Transverse colon (tissue), 4 donors: ENCODE data around the gene CSH2. TPM values are rescaled to one million over a fixed set of nuclear protein-coding genes. Genes with fewer than 3 reads are reported as not detected.

Experiments
- DNase-seq: peaks from one replicate; pipeline ENCODE4 v3.0.0-alpha.2; 2019
- H3K27ac ChIP-seq, 4 donors: fragments of 200-600 bp; sonication (generic); 2 replicates each; pipeline ENCODE4 v1.5.1; 2016 to 2018; ENCODE audit warnings: inconsistent platforms in 4 of 4
- H3K27me3 ChIP-seq: fragments of 200-600 bp; sonication (generic); 2 replicates; pipeline ENCODE4 v1.5.1; 2017; ENCODE audit warnings: inconsistent platforms
- H3K36me3 ChIP-seq, 4 donors: fragments of 200-600 bp; sonication (generic); 2 replicates each; pipeline ENCODE4 v1.5.1; 2017 to 2019; ENCODE audit warnings: inconsistent platforms in 4 of 4
- H3K4me1 ChIP-seq, 4 donors: fragments of 200-600 bp; sonication (generic); 2 replicates each; pipeline ENCODE4 v1.5.1; 2017 to 2020; ENCODE audit warnings: inconsistent platforms in 4 of 4
- H3K4me3 ChIP-seq, 4 donors: fragments of 200-600 bp; sonication (generic); 1 replicate in 1 of 4; 2 replicates in 3 of 4; pipeline versions ENCODE4 v1.5.1 to v1.6.1; 2017 to 2019; ENCODE audit warnings: inconsistent platforms in 4 of 4
- H3K9me3 ChIP-seq, 2 donors: fragments of 200-600 bp; sonication (generic); 2 replicates each; pipeline ENCODE4 v1.5.1; 2017 to 2019; ENCODE audit warnings: inconsistent platforms in 2 of 2
- EP300 ChIP-seq: sonication (generic); formaldehyde crosslinking; IDR thresholded peaks from one replicate; pipeline ENCODE4 v1.6.1; 2017; ENCODE audit warnings: antibody characterized with exemption, low read depth
- POLR2A ChIP-seq: fragments of 450-650 bp; IDR thresholded peaks from one replicate; pipeline ENCODE4 v1.6.1; 2016; ENCODE audit warnings: antibody characterized with exemption, mild to moderate bottlenecking, moderate library complexity
- POLR2AphosphoS5 ChIP-seq, 3 donors: sonication (generic); formaldehyde crosslinking; IDR thresholded peaks; one replicate each; pipeline ENCODE4 v1.6.1; 2016; ENCODE audit warnings: antibody characterized with exemption in 3 of 3
- WGBS, 2 donors: methylation state at CpG; one replicate each; pipeline ENCODE4 v1.1.5; 2018; ENCODE audit warnings: low coverage in 1 of 2; 5-methylcytosine and 5-hydroxymethylcytosine counted together
- in situ Hi-C, 4 donors: fragments of 200-750 bp; cut with MboI; loops; one replicate each; pipeline versions ENCODE4 v1.15.0 to v1.15.1; 2017; ENCODE audit warnings: low sequenced_read_pairs in 3 of 4, low pct_ligation_motif_present in 1 of 4, low pct_unique_long_range_greater_than_20kb in 1 of 4
- intact Hi-C: fragments of 100-400 bp; cut with DNase I; formaldehyde crosslinking; loops from one replicate; pipeline ENCODE4 v1.15.1; 2023; ENCODE audit warnings: low total_unique reads
- total RNA-seq, 4 donors: library from RNA; depleted of rRNA; stranded (reverse); fragments of >200 nt; gene quantifications; one replicate each; pipeline ENCODE4 v1.1.0, GENCODE V29; 2016
- TF ChIP-seq, protein P1 (sequence below), 5 experiments: fragments of 200-600 bp in 3 of 5; fragments of 450-650 bp in 2 of 5; sonication (generic) in 3 of 5; IDR thresholded peaks; 1 replicate in 2 of 5; 2 replicates in 3 of 5; pipeline ENCODE4 v1.5.1; 2016 to 2017; ENCODE audit warnings: antibody characterized with exemption in 5 of 5, inconsistent platforms in 3 of 5, mild to moderate bottlenecking in 2 of 5, moderate library complexity in 1 of 5

CSH2 gene
- total RNA-seq, 4 donors from 2014 or later: not detected

DNA sequence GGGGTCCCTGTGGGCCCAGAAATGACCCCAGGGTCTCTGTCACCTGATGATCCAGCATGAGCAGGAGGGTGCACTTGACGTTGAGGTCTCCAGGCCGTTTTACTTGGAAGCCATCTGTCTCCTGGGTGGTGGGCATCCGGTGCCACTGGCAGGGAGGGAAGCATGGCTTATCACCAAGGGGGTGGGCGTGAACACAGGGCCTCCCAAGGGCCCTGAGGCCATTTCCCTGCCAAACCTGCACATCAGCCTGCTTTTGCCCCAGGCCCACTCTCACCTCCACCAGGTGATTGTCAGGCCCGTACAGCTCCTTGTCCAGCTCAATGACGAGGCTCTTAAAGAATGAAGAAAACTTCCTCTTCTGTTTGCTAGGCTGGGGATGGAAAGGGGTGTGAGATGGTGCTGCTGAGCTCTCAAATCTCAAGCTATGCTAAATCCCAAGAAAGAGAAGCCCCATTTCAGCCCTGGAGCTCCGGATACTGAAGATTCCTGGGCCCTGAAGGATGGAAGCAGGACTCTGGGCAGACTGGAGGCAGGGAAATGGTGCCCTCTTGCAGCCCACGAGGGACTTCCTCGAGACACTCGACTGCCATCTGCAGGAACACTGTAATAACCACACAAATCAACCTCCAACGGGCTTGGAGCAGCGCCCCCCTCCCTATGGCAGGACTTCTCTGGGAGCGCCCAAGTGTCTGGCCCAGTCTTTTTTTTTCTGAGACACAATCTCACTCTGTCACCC, 38.9 kb downstream of the CSH2 start:
- Histone ChIP-seq H3K27ac (peak overlapping the region in 2 of 4 donors; percentile 1 to 28), H3K27me3 (no peaks in the 10 kb centered on the region), H3K9me3 (no peaks in the 10 kb centered on the region), H3K4me3 (no peak overlapping the region), H3K36me3 (peaks cover 0 to 57% (median 26%) of the 10 kb centered on the region in 4 donors), H3K4me1 (peaks cover 10 to 41% (median 28%) of the 10 kb centered on the region in 4 donors)
- WGBS, 2 donors: 31% methylated on average over 13 of the region's 13 CpGs; no CpG with 5 or more reads in 1 of the 2 donors
- intact Hi-C loops: no loop called here
- DNase-seq: no peak
- TF ChIP-seq, protein P1, sequence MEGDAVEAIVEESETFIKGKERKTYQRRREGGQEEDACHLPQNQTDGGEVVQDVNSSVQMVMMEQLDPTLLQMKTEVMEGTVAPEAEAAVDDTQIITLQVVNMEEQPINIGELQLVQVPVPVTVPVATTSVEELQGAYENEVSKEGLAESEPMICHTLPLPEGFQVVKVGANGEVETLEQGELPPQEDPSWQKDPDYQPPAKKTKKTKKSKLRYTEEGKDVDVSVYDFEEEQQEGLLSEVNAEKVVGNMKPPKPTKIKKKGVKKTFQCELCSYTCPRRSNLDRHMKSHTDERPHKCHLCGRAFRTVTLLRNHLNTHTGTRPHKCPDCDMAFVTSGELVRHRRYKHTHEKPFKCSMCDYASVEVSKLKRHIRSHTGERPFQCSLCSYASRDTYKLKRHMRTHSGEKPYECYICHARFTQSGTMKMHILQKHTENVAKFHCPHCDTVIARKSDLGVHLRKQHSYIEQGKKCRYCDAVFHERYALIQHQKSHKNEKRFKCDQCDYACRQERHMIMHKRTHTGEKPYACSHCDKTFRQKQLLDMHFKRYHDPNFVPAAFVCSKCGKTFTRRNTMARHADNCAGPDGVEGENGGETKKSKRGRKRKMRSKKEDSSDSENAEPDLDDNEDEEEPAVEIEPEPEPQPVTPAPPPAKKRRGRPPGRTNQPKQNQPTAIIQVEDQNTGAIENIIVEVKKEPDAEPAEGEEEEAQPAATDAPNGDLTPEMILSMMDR (IDR thresholded peaks at IDR 0.05): peak in 4 of 5 experiments; percentile 42 to 56 (median 50)
- TF ChIP-seq EP300 (no peak), POLR2A (no peak)
- in situ Hi-C loops: no loop called here

DNA sequence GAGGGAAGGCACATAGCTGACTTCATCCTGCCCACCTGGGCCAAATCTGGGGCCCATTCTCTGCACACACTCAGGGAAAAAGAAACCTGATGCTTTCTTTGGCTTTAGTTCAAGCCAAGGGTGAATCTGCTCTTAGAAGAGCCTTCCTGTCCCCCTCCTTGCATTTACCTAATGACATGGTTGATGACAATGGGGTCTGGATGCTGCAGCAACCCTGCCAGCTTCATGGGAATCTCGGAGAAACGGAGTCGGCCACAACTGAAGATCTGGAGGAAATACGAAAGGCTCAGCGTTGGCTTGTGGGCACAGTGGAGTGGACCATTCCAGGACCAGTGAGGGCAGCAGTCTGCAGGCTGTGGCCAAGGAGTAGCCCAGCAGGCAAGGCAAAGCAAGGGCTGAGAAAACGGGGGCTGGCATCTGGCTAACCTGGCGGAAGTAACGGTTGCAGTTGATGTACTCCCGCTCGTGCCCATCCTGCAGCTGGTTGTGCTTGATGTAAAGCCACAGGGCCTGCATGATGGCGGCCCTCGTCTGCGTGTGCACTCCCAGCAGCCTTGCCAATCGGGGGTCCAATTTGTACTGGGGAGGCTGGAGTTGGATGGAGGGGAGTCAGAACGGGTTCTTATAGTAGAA, 39.6 kb downstream of the CSH2 start:
- Histone ChIP-seq H3K9me3 (no peaks in the 10 kb centered on the region), H3K4me3 (no peak overlapping the region), H3K36me3 (peaks cover 0 to 62% (median 29%) of the 10 kb centered on the region in 4 donors), H3K4me1 (peaks cover 8 to 41% (median 23%) of the 10 kb centered on the region in 4 donors), H3K27ac (no peak overlapping the region), H3K27me3 (no peaks in the 10 kb centered on the region)
- in situ Hi-C loops: no loop called here
- DNase-seq: no peak
- intact Hi-C loops: no loop called here
- TF ChIP-seq POLR2A (no peak), POLR2AphosphoS5 (IDR thresholded peaks at IDR 0.05) (no peak), EP300 (no peak)
- TF ChIP-seq, protein P1 (IDR thresholded peaks at IDR 0.05): no peak
- WGBS, 2 donors: 76 to 89% methylated on average over 5 to 15 of the region's 15 CpGs

DNA sequence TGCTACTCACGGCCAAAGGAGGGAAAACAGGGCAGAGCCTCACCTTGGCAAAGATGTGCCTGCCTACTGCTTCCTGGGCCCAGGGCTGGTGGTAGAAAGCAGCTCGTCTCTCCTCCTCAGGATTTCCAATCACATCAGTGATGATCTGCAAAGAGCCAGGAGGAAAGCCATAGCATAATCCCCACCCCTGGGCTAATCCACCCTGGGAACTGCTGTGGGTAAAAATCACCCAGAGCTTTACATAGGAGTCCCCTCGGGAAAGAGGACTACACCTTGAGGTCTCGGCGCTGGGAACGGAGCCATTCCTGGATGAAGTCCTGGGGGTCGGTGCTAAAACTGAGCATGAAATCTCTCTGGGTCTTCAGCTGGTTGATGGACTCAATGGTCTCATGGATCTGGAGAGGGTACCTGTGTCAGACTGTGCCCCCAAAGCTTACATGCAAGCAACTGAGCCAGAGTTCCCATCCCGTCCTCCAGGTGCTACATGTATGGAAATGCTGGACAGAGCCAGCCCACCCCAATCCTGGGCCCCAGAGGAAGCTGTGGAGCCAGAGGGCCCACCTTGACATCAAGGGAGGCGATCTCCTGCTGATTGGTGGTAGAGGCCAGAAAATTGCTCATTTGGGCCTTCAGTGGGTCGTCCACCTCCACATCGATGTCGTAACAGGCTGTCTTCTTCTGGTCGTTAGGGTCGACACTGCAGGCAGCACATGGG, 40.3 kb downstream of the CSH2 start:
- no peak overlapping the region for H3K27ac ChIP-seq
- in situ Hi-C loops: no loop called here
- H3K4me3 ChIP-seq: no peak overlapping the region
- peaks cover 0 to 62% (median 29%) of the 10 kb centered on the region in 4 donors for H3K36me3 ChIP-seq
- DNase-seq: no peak
- intact Hi-C loops: no loop called here
- TF ChIP-seq, protein P1 (IDR thresholded peaks at IDR 0.05): no peak
- no peak for TF ChIP-seq POLR2AphosphoS5 (IDR thresholded peaks at IDR 0.05)
- TF ChIP-seq POLR2A: no peak
- TF ChIP-seq EP300: no peak
- no peaks in the 10 kb centered on the region for H3K27me3 ChIP-seq
- H3K4me1 ChIP-seq: peaks cover 13 to 41% (median 22%) of the 10 kb centered on the region in 4 donors
- WGBS, 2 donors: 84 to 88% methylated on average over 3 to 14 of the region's 14 CpGs
- H3K9me3 ChIP-seq: no peaks in the 10 kb centered on the region

DNA sequence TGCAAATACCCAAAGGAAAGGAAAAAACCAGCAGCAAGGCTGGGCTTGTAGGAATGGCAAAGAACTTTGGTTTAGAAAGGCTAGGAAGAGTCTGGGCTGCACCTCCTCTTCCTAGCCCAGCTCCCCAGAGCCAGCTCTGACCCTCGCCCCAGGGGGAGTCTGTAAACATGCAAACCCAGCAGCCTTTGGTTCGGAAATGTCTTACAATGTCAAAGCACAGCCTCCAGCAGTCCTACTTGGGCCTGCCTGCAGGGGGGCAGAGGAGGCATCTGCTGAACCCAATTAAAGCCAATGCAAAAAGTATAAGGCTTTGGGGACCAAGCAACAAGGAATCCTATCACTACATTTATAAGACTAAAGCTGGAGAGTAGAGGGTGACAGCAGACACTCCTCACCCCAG, 41.0 kb downstream of the CSH2 start:
- Histone ChIP-seq H3K4me1 (peaks cover 8 to 37% (median 20%) of the 10 kb centered on the region in 4 donors), H3K27me3 (no peaks in the 10 kb centered on the region), H3K36me3 (peaks cover 0 to 62% (median 29%) of the 10 kb centered on the region in 4 donors), H3K4me3 (no peak overlapping the region), H3K27ac (no peak overlapping the region), H3K9me3 (no peaks in the 10 kb centered on the region)
- in situ Hi-C loops: no loop called here
- DNase-seq: no peak
- TF ChIP-seq POLR2A (no peak), EP300 (no peak), POLR2AphosphoS5 (IDR thresholded peaks at IDR 0.05) (no peak)
- TF ChIP-seq, protein P1 (IDR thresholded peaks at IDR 0.05): no peak
- 76% methylated on average over 2 of the region's 2 CpGs; no CpG with 5 or more reads in 1 of the 2 donors for WGBS, 2 donors
- intact Hi-C loops: no loop called here
